NOMO-1 treated with dmso at 0.1 percent for 144 hours (cell line): ENCODE data around the gene AGBL1.

Source experiments
- DNase-seq: peaks from one replicate; lab custom pipeline; 2025; ENCODE audit not compliant: unreplicated experiment; lab: John Stamatoyannopoulos, UW

Gene AGBL1

GRCh38 chr15:86162641-86163040 is 83.0 kb downstream of the AGBL1 start:
- DNase-seq: no peak

DNA sequence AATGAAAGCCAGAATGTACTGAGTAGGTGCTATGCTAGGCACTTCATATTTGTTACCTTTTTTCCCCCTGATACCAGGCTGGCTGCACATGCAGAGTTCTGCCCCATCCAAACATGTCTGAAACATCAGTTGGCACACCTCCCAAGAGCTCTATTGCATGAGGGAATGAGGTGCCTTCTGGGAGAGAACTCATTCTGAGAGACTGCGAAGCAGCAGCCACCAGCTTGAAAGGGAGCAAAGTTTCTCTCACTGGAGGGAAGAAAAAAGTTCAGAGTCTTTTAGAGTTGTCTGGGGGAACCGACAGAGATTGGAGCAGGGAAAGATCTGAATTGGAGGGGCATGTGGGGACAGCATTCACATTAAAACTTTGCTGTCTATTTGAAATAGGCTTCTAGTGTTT is 84.1 kb downstream of the AGBL1 start:
- DNase-seq: no peak

DNA sequence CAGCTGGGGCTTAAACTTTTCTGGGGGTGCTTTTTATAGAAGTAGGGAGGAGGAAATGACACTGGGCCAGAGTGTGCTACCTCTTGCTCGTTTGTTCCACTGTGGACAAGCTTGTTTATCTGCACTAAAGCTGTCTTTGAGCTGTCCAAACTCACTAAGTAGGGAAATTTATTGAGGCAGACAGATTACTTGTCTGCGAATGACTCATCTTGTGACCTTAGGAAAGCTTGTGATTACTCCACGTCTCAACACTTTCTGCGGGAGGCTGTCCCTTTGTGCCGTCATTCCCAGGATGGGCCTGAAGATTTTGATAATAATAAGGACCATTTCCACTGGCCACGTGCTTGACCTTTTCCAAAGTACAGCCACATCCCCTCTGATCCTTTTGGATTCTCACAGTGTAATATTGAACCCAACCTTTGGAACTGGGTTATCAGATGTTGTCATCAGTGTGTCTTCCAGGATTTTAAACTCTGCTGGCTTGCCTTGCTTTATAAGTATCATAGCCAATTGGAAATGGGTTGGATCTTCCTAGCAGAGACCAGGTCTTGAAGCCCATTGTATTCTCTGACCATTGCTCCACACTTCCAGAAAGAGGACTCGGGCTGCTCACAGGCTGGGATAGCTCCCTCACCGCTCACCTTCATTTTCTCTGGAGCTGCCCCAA is 84.7 kb downstream of the AGBL1 start:
- DNase-seq: no peak

- no peak for DNase-seq
These were observed 85.9 kb downstream of the AGBL1 start for GRCh38 chr15:86165265-86166211.

GRCh38 chr15:86167841-86168240 is 88.2 kb downstream of the AGBL1 start:
- no peak for DNase-seq

DNA sequence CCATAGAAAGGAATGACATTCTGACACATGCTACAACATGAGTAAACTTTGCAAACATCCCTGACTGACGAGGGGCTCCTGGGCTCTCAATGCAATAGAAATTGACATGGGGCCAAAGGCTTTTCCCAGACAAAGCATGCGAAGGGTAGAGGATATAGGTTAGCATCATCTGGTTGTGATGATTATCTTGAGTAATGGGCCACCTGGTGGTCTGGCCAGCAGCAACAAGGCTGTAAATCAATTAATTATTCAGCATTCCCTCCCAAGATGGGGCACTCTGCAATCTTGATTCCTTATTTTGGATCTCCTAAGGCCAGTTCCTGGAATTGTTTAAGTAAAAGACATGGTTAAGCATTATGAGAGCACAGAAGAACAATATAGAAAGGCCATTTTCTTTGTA is 99.2 kb downstream of the AGBL1 start:
- DNase-seq: no peak

- no peak for DNase-seq
These were observed 104.2 kb downstream of the AGBL1 start for GRCh38 chr15:86183596-86184491.

DNA sequence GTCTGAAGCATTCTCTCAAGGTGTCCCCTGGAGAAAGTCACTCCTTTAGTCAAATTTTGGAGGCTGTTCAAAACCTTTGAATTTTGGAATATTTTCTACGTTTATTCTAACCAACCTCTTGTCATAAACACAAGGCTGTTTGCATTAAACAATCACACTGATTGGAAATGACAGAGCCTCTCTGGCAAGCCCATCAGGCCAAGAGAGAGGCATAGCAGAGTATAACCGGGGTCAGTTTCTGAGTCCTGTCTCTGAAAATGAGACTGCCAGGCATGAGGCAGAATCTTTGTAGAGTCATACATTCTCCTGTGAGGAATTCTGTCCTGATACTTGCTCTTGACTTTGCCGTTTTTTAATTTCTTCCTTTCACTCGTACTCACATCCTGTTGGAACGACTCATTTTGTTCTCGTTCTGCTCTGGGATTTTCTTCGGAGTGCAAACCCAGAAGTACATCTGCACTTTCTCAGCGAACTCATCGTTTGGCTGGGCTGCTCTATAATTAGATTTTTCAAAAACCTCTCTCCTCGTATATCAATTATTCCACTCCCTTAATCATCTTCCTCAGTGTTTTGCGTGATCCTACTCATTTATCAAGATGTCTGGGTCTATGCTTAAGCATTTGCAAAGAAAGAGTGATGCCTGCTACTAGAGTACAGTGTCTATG is 114.2 kb downstream of the AGBL1 start:
- DNase-seq: no peak

DNA sequence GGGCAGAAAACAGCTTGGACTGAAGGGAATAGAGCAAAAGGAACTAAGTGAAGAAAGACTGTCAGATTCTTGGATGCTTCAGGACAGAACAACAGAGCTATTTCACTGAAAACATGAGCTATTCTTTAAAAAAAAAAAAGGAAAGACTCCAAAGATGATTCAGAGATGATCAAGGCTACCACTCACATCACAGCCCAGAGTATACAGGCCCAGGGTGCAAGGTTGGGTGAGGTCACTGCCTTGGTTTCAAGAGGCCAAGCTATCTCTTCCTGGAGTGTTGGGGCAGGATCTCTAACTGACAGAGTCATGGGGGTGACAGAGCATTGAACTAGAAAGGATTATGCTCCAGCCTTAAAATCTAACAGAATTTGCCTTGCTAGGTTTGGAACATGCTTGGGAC is 118.1 kb downstream of the AGBL1 start:
- DNase-seq: no peak

DNA sequence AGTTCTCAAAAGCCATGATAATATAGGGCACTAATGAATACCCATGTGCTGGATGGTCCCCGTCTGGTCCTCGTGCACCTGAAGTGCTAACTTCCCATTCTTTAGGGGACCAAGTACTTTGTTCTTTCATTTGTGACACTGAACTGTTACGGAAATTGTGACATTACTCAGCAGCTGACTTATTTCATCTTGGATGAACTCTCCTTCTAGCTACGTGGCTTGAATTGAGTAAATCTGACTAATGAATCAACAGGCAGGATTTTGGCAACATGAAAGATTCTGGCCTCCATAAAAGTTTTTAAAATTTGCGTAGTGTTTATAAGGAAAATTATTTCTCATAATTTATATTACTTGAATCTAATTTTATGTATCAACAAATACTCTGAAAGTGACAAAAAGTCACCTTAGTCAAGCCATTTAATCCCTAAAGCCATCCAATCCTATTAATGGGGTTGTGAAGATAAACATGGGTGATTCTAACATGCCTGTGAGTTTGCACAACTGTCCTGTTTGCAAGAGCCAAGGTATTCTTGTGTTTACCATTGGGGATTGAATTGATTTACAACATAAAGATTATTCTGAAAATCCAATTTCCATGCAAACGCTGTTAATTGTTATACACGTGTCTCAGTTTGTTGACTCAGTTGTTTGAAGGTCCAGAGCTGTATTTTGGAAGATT is 119.9 kb downstream of the AGBL1 start:
- DNase-seq: no peak

DNA sequence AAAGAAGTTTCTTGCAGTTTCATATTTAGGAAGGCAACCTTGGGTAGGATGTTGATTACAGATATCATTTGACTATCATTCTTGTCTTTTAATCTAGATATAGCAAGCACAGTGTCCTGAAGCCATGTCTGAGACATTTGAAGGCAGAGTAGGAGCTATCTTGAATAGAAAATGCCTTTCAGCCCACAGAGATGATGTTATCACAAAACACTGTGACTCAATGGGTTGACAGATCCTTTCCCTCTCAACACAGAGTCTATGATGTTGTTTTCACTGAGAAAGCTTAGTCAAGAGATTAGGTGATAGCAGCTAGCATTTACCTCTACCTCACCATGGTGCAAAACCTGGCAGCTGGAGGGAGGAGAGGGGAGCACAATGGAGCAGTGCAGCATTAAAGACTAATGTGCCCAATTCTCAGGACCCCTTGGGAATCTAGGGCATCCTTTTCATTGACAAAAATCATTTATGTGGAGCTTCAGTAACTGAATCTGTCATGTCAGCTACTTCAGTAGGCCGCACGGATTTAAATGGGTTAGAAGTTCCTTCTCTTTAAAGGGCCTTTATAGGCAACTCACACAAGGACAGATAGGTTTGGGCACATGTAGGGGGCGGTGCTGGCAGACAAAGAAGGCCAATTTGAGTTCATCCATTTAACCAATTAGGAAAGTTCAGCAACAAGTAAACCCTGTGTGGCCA is 121.8 kb downstream of the AGBL1 start:
- no peak for DNase-seq

- DNase-seq: no peak
These were observed 123.8 kb downstream of the AGBL1 start for GRCh38 chr15:86203462-86203861.

- no peak for DNase-seq
These were observed 125.4 kb downstream of the AGBL1 start for GRCh38 chr15:86205096-86205495.

DNA sequence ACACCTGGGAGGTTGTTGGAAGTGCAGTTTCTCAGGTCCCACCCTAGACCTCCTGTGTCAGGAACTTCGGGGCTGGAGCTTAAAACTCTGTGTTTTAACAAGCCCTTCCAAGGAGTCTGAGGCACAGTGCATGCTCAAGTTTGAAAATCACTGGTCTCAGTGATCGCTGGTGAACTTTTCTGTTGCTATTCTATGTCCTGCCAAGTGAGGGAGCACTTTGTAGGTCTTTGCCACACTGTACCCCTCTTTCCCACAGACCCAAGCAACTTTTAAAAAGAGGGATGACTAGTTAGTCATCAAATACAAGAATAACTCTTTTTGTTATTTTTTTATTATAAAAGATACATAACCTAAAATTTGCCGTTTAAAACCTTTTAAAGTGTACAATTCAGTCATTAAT is 133.7 kb downstream of the AGBL1 start:
- no peak for DNase-seq

DNA sequence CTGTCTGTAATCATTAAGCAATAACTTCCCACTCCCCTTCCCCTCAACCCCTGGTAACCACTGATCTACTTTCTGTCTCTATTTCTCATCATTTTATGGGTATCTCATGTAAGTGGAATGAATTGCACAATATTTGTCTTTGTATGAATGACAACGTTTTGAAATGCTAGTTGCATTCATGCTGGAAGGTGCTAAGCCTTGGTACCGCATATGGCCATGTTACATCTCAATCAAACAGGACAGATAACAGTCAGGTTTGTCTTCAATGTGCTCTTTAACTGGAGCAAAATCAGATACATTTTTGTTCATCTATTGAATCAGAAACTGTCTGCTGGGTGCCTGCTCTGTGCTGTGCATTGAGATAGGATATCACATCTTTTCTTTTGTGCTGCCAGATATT is 134.2 kb downstream of the AGBL1 start:
- DNase-seq: no peak

DNA sequence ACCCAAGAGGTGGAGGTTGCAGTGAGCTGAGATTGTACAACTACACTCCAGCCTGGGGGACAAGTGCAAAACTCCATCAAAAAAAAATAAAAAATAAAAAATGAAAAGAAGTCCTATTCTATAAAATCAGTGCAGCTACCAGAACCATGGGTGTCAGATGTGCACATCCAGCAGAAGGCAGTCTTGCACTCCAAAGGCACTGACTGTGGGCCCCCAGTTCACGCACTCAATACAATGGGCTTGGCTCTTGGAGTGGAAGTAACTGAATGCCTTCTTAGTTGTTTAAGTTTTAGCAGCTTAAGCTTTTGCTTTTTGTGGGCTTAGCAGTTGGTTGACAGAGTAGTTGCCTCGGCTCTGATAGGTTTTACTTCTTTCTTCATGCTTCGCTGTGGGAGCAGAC is 141.4 kb downstream of the AGBL1 start:
- DNase-seq: no peak

DNA sequence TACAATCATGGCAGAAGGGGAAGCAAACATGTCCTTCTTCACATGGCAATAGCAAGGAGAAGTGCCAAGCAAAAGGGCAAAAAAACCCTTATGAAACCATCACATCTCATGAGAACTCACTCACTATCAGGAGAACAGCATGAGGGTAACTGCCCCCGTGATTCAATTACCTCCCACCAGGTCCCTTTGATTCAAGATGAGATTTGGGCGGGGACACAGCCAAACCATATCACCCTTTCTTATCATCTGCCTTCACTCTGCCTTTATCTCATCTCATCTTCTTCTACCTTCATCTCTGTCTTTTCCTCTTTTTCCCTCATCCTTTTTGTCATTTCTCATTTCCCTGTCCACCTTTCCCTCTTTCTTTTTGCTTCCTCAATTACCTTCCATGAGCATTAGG is 149.6 kb downstream of the AGBL1 start:
- DNase-seq: no peak

GRCh38 chr15:86229936-86230335 is 150.3 kb downstream of the AGBL1 start:
- no peak for DNase-seq

- no peak for DNase-seq
These were observed 152.4 kb downstream of the AGBL1 start for GRCh38 chr15:86231864-86232721.
